Type B pancreatic cell (in vitro differentiated cells): Measurements from ENCODE around the gene RALY. TPM values are rescaled to one million over a fixed set of nuclear protein-coding genes. Genes with fewer than 3 reads are reported as not detected.

Experiments used
- DNase-seq: peaks from one replicate; pipeline ENCODE4 v3.0.0; 2021; ENCODE audit warnings: mixed read lengths; ENCODE audit not compliant: unreplicated experiment; ENCODE audit errors: extremely low spot score
- H3K27ac Mint-ChIP-seq: 2 replicates; pipeline ENCODE4 v1.8.0; 2021; ENCODE audit warnings: mild to moderate bottlenecking, mixed read lengths
- H3K27me3 Mint-ChIP-seq: 2 replicates; pipeline ENCODE4 v1.8.0; 2021; ENCODE audit warnings: mixed read lengths
- H3K36me3 Mint-ChIP-seq: 2 replicates; pipeline ENCODE4 v1.8.0; 2021; ENCODE audit warnings: mixed read lengths
- H3K4me1 Mint-ChIP-seq: one replicate; pipeline ENCODE4 v1.8.0; 2021; ENCODE audit warnings: mixed read lengths; ENCODE audit not compliant: unreplicated experiment
- H3K4me3 Mint-ChIP-seq: 2 replicates; pipeline ENCODE4 v1.8.0; 2021; ENCODE audit warnings: mild to moderate bottlenecking, mixed read lengths
- H3K9me3 Mint-ChIP-seq: 2 replicates; pipeline ENCODE4 v1.8.0; 2021; ENCODE audit warnings: mixed read lengths
- total RNA-seq: library from RNA; stranded (reverse); gene quantifications from 2 replicates; pipeline ENCODE4 v1.2.1, GENCODE V29; 2021; ENCODE audit warnings: low replicate concordance
- TF ChIP-seq, protein P1 (sequence below): fragments of 200-600 bp; sonication (generic); conservative IDR thresholded peaks from 2 replicates; pipeline ENCODE4 v1.5.0; 2021; ENCODE audit warnings: antibody characterized with exemption, mild to moderate bottlenecking

The RALY gene
- total RNA-seq, 1 donor from 2014 or later = 215 TPM

DNA sequence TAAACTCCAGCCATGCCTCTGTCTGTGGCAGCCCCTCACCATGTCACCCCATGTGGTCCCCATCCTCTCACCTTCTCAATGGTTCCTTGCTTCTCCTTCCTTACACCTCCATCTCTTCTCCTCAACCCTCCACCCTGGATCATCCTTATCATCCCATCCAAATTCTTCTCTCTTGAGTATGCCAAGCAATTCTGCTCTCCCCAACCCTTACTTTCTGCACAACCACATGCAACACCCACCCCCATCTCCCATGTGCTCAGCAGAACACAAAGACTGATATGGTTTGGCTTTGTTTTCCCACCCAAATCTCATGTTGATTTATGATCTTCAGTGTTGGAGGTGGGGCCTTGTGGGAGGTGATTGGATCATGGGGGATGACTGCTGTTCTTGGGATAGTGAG lies 42.5 kb upstream of the RALY start:
- no peaks in the 10 kb centered on the region for H3K4me1 Mint-ChIP-seq
- peaks cover 13% of the 10 kb centered on the region for H3K9me3 Mint-ChIP-seq
- no peak overlapping the region for H3K27ac Mint-ChIP-seq
- no peak for DNase-seq
- peaks cover 6% of the 10 kb centered on the region for H3K27me3 Mint-ChIP-seq
- TF ChIP-seq, protein P1, sequence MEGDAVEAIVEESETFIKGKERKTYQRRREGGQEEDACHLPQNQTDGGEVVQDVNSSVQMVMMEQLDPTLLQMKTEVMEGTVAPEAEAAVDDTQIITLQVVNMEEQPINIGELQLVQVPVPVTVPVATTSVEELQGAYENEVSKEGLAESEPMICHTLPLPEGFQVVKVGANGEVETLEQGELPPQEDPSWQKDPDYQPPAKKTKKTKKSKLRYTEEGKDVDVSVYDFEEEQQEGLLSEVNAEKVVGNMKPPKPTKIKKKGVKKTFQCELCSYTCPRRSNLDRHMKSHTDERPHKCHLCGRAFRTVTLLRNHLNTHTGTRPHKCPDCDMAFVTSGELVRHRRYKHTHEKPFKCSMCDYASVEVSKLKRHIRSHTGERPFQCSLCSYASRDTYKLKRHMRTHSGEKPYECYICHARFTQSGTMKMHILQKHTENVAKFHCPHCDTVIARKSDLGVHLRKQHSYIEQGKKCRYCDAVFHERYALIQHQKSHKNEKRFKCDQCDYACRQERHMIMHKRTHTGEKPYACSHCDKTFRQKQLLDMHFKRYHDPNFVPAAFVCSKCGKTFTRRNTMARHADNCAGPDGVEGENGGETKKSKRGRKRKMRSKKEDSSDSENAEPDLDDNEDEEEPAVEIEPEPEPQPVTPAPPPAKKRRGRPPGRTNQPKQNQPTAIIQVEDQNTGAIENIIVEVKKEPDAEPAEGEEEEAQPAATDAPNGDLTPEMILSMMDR = no peak
- no peaks in the 10 kb centered on the region for H3K36me3 Mint-ChIP-seq
- no peak overlapping the region for H3K4me3 Mint-ChIP-seq

DNA sequence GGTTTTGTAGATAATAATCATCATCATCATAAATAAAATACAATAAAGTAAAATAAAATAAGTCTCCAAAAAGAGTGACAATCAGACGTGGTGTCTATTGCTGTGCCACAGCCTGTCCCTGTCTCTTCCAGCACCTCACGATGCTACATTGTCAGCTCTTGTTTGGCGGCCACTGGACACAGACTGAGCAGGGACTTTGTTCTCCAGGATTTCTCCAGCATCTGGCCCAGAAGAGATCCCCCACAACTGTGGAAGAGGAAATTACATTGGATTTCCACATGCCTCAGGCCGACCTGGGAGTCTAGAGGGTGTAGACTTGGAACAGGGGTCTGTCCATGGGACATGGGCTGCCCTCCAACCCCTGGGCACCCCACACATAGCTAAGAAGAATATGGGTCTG lies 39.2 kb upstream of the RALY start:
- TF ChIP-seq, protein P1 = no peak

DNA sequence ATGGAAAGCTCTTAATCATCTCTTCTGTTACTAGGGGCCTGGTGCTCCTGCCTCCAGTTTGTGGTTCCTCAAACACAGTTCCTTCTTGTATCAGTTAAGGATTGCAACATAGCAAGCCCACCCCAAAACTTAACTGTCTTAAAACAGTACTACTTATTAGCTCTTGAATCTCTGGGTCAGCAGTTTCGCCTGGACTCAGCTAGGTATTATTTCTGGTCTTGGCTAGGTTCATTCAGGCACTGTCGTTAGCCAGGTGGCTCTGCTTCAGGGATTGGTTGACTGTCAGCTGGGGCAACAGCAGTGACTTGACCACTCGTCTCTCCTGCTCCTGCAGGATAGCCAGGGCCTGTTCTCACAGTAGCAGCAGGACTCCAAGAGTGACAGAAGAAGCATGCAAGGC lies 30.0 kb upstream of the RALY start:
- Mint-ChIP-seq H3K4me1 (no peaks in the 10 kb centered on the region), H3K4me3 (no peak overlapping the region), H3K27ac (no peak overlapping the region), H3K27me3 (no peaks in the 10 kb centered on the region), H3K9me3 (no peaks in the 10 kb centered on the region), H3K36me3 (no peaks in the 10 kb centered on the region)
- DNase-seq = no peak
- TF ChIP-seq, protein P1 = no peak

More for the DNA sequence above, 39.2 kb upstream of the RALY start:
- H3K27ac Mint-ChIP-seq = no peak overlapping the region
- H3K4me1 Mint-ChIP-seq = no peaks in the 10 kb centered on the region
- peaks cover 4% of the 10 kb centered on the region for H3K9me3 Mint-ChIP-seq
- H3K36me3 Mint-ChIP-seq = no peaks in the 10 kb centered on the region
- no peak overlapping the region for H3K4me3 Mint-ChIP-seq
- H3K27me3 Mint-ChIP-seq = peaks cover 6% of the 10 kb centered on the region
- no peak for DNase-seq

DNA sequence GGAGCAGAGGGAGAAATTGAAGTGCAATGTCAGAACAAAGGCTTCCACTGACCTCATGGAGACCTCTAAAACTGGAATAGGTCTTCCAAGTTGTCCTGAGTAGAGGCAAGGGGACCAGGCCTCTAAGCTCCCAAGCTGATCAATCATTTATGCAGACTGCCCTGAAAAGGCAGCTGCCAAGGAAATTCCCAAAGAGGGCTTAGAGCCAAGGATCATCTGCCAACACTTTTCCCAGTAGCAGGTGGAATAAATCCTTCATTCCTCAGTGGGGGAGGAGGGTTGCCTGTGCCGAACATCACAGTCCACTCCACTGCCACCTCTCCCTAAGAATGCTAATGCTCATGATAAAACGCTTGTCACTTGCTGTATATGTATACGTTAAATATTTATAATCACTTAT lies 29.3 kb upstream of the RALY start:
- no peaks in the 10 kb centered on the region for H3K9me3 Mint-ChIP-seq
- TF ChIP-seq, protein P1 = no peak

DNA sequence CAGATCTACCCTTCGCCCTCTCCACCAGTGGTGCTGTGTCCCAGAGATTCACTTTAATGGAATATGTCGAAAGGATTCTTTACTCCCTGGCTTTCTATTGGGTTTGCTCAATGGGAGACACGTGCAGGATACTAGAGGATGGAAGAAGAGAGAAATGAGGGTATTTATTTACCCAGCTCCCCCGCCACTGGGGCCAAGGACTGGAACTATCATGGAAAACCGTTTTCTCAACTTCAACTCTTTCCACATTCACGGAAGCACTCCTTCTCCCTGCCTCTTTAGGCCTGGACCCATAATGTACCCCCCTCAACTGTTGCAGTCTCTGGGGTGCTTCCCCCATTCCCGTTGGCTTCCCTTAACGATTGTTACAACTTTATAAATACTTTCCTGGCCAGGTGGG lies 26.6 kb upstream of the RALY start:
- DNase-seq = no peak
- Mint-ChIP-seq H3K4me3 (no peak overlapping the region), H3K27me3 (no peaks in the 10 kb centered on the region), H3K27ac (no peak overlapping the region), H3K4me1 (no peaks in the 10 kb centered on the region), H3K36me3 (no peaks in the 10 kb centered on the region), H3K9me3 (no peaks in the 10 kb centered on the region)
- TF ChIP-seq, protein P1 = no peak

More for the DNA sequence above, 29.3 kb upstream of the RALY start:
- no peaks in the 10 kb centered on the region for H3K4me1 Mint-ChIP-seq
- H3K36me3 Mint-ChIP-seq = no peaks in the 10 kb centered on the region
- H3K27ac Mint-ChIP-seq = no peak overlapping the region
- DNase-seq = no peak
- H3K4me3 Mint-ChIP-seq = no peak overlapping the region
- H3K27me3 Mint-ChIP-seq = no peaks in the 10 kb centered on the region

DNA sequence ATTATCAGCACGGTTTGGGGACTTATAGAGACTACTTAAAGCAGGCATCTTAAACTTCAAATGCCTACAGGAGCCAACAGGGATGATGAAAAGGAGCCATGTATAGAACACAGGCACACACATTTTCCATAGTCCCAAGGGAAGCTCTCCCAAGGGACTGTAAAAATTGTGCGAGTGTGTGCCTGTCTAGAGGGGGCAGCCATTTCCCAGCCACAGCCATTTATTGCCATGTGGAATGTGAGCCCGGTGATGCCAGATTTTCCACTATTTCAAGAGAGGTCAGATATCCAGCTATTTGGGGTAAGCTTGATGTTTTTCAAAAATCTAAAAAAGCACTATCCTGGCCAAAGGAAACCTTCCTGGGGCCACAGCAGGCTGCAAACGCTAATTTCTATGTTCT lies 24.1 kb upstream of the RALY start:
- TF ChIP-seq, protein P1 = no peak
- no peaks in the 10 kb centered on the region for H3K36me3 Mint-ChIP-seq
- no peak overlapping the region for H3K27ac Mint-ChIP-seq
- H3K4me3 Mint-ChIP-seq = no peak overlapping the region
- no peaks in the 10 kb centered on the region for H3K9me3 Mint-ChIP-seq
- no peaks in the 10 kb centered on the region for H3K4me1 Mint-ChIP-seq
- no peak for DNase-seq
- H3K27me3 Mint-ChIP-seq = no peaks in the 10 kb centered on the region
